ENCODE measurements around the gene CASP7.

- TF ChIP-seq CTCF (IDR thresholded peaks at IDR 0.05) (no peak), EZH2 (IDR thresholded peaks at IDR 0.05; ENCODE audit: borderline replicate concordance, insufficient read depth, low read depth, low read length, poor library complexity, severe bottlenecking) (no peak)
Observed at GRCh38 chr10:113686028-113686427, 6.3 kb downstream of the CASP7 start.

Measured in B cell (primary cell).